Subcutaneous adipose tissue (tissue), 4 donors: ENCODE data around the gene AFAP1L2. TPM values are rescaled to one million over a fixed set of nuclear protein-coding genes. Genes with fewer than 3 reads are reported as not detected.

Experiments used
- total RNA-seq, 4 donors: library from RNA; depleted of rRNA; stranded (reverse); fragments of >200 nt; gene quantifications; one replicate each; pipeline ENCODE4 v1.1.0, GENCODE V29; 2016
- TF ChIP-seq, protein P1 (sequence below): fragments of 450-650 bp; IDR thresholded peaks from one replicate; pipeline ENCODE4 v1.5.1; 2016; ENCODE audit warnings: low read depth, mild to moderate bottlenecking, control low read depth, antibody characterized with exemption, moderate library complexity

The AFAP1L2 gene
- total RNA-seq, 4 donors from 2014 or later: 2.7 to 11.3 (median 4.8) TPM

DNA sequence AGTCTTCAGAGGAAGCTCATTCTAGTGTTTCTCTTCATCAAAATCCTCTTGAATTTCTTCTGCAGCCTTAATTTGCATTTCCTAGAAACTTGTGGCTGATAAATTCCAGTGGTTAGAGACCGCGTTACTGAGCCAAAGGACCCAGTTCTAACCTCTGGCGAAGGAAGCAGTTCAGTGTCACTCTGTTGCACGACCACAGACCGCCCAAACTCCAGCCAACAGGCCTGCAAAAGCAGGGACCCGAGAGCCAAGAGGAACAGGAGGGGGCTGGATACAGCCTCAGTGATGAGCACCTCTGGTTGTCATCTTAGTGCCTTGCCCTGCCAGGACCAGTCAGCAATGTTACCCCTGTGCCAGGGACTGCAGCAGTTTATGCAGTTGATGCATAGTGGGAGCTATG is 70.0 kb downstream of the AFAP1L2 start:
- TF ChIP-seq, protein P1, sequence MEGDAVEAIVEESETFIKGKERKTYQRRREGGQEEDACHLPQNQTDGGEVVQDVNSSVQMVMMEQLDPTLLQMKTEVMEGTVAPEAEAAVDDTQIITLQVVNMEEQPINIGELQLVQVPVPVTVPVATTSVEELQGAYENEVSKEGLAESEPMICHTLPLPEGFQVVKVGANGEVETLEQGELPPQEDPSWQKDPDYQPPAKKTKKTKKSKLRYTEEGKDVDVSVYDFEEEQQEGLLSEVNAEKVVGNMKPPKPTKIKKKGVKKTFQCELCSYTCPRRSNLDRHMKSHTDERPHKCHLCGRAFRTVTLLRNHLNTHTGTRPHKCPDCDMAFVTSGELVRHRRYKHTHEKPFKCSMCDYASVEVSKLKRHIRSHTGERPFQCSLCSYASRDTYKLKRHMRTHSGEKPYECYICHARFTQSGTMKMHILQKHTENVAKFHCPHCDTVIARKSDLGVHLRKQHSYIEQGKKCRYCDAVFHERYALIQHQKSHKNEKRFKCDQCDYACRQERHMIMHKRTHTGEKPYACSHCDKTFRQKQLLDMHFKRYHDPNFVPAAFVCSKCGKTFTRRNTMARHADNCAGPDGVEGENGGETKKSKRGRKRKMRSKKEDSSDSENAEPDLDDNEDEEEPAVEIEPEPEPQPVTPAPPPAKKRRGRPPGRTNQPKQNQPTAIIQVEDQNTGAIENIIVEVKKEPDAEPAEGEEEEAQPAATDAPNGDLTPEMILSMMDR: no peak

DNA sequence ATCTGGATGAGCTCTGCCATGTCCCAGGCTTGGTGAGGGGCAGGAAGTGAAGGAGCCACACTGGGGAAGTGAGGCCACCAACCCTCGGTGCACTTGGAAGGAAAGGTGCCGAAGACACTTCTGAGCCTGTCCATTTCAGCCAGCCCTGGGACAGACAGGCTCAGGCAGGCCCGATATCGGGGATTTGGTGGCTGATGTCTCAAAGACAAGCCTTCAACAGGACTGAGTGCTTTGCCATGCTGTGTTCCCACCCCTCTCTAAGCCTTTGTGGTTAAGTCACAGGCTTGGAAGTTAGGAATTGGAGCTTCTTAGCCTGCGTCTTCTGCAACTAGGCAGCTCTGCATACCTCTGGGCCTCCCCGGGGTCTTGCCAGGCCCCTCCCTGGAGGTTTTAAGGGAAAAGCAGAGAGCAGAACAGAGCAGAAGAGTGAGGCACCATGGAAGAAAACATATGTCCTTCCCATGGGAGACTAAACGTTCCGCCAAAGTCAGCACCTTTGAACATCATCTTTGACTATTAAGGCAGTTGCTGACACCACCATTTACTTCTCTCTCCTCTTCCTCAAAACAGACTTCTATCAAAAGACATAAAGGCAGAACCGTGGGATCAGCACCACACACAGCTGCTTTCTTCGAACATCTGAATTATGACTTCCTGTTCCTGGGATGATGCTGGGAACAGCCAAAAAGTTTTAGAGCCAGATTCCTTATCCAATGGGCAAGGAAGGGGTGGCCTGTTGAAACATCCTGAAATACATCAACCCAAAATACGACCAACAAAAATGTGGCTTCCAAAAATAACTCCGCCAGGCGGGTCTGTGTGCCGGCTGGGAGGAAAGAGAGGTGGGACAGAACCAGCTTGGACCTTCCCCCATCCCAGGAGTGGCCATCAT is 71.8 kb downstream of the AFAP1L2 start:
- TF ChIP-seq, protein P1: no peak

DNA sequence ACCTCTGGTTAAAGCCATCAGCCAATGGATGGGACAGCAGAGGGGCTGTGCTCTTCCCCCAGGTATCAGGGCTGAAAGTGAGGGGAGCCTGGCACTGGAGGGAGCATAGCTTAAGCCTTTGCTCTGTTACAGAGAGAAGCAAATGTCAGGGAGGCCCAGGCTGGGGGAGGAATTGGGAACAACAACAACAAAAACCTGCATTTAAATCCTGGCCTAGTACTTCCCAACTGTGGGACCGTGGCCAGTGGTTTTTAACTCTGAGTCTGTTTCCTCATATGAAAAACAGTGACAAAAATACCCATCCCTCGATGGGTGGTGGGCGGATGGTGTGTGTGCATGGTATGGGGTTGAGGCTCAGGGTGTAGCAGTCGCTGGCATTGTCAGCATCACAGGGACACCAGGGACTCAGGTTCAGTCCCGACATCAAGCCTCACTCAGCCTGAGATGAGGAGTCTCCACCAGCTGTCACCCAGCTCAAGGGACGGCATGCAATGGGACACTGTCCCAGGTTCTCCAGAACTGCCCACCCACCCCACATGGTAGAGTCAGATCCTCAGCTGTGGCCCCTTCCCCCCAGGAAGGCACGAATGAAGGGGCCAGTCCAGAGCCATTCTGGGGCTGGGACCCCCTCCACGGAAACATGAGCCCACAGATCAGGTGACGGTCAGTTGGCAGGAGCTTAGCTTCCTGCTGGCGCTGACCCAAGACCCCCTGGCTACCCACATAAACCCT is 74.5 kb downstream of the AFAP1L2 start:
- TF ChIP-seq, protein P1: no peak

DNA sequence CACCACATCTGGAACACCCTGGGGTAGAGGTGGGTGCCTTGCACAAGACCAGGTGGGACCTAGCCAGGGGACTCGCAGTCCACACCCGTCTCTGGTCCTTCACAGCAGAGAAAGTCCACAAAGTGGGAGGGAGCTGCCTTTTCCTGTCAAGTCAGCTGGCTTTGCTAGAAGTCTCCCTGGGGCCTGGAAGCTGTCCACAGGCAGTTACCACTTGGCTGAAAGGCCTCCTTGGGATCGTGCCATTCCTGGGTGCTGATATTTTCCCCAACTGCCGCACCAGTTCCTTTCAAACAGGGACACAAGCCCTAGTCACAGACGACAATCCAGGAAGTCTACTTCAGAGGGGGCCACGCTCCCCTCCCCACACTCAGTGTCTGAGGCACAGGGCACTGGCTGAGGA is 75.4 kb downstream of the AFAP1L2 start:
- TF ChIP-seq, protein P1: no peak

DNA sequence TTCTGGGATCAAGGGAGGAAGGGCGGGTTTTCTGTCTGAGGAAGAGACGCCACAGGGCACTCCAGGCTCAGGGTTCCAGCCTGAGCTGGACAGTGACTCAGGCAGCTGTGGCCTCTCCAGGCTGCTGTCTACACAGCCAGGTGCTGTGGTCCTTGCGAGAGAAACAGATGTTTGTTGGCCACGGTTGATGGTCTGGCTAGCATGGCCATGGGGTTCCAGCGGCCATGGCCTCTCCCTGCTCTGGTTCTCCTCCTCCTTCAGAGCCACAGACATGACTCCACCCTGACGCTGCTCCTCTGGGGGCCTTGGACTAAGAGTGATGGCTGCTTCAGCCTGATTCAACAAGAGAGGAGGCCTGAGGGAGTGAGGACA is 75.9 kb downstream of the AFAP1L2 start:
- TF ChIP-seq, protein P1: no peak

DNA sequence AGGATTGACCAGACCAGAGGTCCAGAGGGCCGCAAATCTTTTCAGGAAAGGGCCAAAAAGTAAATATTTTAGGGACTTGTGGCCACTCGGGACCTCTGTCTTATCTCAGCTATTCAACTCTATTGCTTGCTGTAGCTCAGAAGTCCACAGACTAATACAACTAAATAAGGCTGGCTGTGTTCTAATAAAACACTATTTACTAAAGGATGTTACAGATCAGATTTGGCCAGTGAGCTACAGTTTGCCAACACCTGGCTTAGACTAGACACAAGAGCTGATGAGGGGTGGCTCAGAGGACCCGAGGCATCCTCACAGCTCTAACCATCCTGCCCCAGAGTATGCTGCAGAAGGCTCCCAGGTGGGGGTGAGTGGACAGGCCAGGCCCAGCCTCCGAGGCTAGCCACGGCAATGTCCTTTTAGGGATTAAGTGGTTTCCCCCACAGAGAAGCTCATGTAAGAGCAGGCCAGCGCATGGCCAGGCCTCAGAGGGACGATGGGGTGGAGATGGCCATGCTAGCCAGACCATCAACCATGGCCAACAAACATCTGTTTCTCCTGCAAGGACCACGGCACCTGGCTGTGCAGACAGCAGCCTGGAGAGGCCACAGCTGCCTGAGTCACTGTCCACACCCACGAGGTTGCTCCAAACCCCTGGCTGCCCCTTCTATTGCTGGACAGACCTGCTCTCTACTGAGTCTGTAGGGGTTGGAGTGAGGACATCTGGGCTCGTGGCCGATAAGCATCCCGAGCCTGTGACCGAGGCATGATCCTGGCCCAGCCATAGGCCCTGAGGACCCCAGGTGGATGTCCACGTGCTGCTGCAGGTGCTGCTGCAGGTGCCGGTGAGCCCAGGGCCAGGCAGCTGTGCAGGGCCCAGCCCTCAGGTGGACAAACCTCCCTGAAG is 76.5 kb downstream of the AFAP1L2 start:
- TF ChIP-seq, protein P1: no peak
